NT2/D1 (cell line): Measurements from ENCODE around the gene ADTRP.

Experiments
- YY1 ChIP-seq: IDR thresholded peaks from 2 replicates; pipeline ENCODE4 v1.6.1; 2011; ENCODE audit not compliant: insufficient read length, insufficient read depth
- ZNF274 ChIP-seq: IDR thresholded peaks from 2 replicates; pipeline ENCODE4 v1.6.1; 2011; ENCODE audit warnings: mild to moderate bottlenecking, low read depth, low read length

GRCh38 chr6:11806561-11807317, 28.1 kb upstream of the ADTRP start:
- TF ChIP-seq YY1 (no peak), ZNF274 (no peak)
